GM11168 (cell line): Measurements from ENCODE around the gene NDST4.
"Not testable (repeated sequence)": the region's sequence is repeated elsewhere in the genome, so short reads cannot be mapped to it uniquely, and the experiment has no call there.

ENCODE experiments used
- in situ Hi-C: fragments of 300-500 bp; cut with MboI; formaldehyde crosslinking; loops from one replicate; pipeline ENCODE4 v1.12.0; 2022; ENCODE audit warnings: low sequenced_read_pairs; ENCODE audit not compliant: unreplicated experiment

The NDST4 gene

DNA sequence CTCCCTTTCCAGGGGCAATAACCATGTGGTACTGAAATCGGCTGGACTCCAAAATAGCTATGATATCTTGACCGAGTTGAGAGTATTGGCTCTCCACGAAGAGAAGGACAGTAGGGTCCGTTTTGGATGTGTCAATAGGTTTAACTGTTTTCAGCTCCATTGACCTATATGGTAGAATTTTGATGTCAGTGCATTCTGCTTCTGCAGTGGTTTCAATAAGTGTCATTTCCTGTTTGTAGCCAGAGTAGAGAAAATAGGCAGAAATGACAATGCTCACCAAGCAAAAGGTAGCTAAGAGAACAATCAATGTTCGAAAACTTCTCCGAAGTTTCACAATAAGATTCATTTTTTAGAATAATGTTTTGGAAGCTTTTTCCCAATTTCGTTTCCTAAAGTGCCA lies 36.7 kb downstream of the NDST4 start:
- in situ Hi-C loops = loop anchor here (25.0 kb wide), 1 partner anchor 786 kb away; no protein-coding TSS in a partner anchor

DNA sequence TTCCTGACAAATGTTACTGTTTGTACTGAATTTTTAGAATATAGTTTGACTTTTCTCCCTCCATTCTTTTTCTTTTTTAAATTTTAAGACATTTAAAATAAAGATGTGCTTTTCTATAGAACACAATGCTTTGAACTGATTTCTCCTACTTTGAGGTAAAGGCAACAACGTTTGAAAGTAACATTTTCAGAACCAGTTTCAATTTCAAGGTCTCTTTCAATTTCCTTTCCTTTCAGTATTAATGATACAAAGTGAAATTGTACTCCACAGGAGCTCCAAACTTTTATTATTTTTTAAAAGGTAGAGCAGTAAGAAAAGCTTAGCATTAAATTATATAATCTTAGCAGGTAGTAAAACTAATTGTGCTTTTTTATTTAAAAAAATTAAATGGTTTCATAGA lies 54.9 kb downstream of the NDST4 start:
- in situ Hi-C loops = no loop called here

- in situ Hi-C loops = no loop called here
Observed at GRCh38 chr4:115054836-115055235, 58.6 kb downstream of the NDST4 start.

DNA sequence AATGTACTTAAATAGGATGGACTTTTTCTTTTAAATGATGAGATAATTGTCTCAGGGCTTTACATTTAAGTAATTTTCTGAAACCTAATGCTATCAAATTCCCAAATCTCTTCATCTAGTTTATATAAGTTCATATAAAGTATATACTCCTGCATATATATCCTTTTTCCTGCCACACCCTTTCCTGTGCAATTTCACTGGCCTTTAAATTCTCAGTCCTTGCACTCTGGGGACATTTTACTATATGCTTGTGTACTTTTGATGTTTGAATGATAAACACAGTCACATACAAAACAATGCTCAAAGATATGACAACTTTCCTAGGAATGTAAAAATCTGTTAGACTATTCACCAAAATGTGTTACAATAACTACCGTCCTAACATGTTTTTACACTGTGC lies 60.1 kb downstream of the NDST4 start:
- in situ Hi-C loops = no loop called here

- in situ Hi-C loops = no loop called here
Observed at GRCh38 chr4:115042496-115042895, 70.9 kb downstream of the NDST4 start.

GRCh38 chr4:115030281-115030680 lies 83.1 kb downstream of the NDST4 start:
- in situ Hi-C loops = no loop called here

GRCh38 chr4:115028682-115029410 lies 84.6 kb downstream of the NDST4 start:
- in situ Hi-C loops = no loop called here

DNA sequence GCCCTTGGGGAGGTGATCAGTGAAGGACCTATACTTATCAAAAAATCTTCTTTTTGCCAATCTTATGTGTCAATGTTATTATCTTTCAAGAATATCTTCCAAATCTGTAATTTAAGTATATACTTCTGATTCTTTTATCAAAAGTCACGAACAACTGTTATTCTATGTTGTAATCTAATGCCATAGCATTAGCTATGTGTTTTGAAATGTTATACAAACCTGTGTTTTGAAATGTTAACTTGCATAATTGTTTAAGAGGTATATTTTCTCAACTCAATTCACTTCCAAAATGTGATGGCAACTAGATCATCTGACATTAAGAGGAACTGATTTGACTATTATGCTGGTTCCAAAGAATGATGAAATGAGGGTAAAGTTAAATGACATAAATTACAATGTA lies 113.5 kb downstream of the NDST4 start:
- in situ Hi-C loops = no loop called here

GRCh38 chr4:114998316-114998715 lies 115.1 kb downstream of the NDST4 start:
- in situ Hi-C loops = no loop called here

- in situ Hi-C loops = no loop called here
Observed at GRCh38 chr4:114997576-114998247, 115.7 kb downstream of the NDST4 start.

- in situ Hi-C loops = no loop called here
Observed at GRCh38 chr4:114986133-114986532, 127.3 kb downstream of the NDST4 start.

DNA sequence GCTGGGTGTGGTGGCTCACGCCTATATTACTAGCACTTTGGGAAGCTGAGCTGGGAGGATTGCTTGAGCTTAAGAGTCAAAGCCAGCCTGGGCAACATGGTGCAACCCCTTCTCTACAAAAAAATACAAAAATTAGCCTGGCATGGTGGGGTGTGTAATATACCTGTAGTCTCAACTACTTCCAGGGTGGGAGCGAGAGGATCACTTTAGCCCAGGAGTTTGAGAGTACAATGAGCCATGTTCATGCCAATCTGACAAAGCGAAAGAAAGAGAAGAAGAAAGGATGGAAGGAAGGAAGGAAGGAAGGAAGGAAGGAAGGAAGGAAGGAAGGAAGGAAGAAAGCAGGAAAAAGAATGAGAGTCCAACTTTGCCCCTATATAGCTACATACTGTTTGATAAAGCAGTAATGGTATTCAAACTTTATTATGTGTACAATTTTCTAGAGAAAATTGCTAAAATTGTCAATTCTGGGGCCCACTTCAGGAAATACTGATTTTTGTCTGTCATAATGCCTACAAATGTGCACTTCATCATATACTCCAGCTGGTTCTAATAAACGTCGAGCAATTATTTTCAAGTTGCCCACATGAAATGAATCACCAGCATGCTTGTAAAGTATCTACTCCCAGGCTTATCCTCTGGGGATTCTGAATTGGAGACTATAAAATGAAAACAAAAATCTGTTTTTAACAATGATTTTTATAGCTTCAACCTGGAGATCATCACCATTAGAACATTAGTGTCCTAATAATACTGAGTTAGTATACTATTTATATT lies 132.3 kb downstream of the NDST4 start:
- in situ Hi-C loops = no loop called here

DNA sequence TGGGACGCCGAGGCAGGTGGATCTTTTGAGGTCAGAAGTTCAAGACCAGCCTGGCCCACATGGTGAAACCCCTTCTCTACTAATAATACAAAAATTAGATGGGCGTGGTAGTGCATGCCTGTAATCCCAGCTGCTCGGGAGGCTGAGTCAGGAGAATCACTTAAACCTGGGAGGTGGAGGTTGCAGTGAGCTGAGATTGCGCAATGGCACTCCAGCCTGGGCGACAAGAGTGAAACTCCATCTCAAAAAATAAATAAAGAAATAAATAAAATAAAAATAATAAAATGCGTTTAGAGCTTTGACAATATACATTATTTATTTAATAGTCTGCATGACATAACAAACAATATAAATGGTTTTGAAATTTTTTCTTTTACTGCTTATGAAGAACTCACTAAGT lies 133.0 kb downstream of the NDST4 start:
- in situ Hi-C loops = not testable (repeated sequence)

DNA sequence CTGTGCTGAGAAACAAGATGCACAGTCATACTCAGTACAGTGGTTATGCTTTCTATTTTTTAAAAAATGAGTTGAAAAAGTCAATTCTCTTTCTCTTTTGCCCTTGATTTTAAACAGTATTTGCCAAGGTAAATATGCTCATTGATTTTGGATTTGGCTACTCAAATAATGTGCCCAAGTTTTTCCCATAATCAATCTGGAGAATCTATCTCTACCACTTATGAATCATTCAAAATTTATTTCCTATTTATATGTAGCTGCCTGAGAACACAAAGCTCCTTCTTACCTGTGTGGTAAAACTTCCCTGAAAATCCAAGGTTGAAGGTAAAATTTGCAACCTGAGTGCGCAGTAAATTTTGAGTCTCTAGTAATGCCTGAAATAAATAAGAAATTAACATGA lies 136.5 kb downstream of the NDST4 start:
- in situ Hi-C loops = no loop called here

DNA sequence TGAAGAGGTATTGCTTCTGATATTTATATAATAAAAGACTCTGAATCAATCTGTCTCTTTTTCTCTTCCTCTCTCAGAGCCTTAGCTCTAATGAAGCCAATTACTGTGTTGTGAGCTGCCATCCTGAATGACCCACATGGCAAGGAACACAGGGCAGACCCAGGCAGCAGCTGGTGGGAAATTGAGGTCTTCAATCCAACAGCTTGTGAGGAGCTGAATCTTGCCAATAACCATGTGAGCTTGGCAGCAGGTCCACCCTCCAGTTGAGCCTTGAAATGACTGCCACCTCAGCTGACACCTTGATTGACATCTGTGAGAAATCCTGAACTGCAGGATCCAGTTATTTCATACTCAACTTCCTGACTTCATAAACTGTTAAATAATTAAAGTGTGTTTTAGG lies 149.4 kb downstream of the NDST4 start:
- in situ Hi-C loops = no loop called here

GRCh38 chr4:114945616-114946015 lies 167.8 kb downstream of the NDST4 start:
- in situ Hi-C loops = no loop called here

DNA sequence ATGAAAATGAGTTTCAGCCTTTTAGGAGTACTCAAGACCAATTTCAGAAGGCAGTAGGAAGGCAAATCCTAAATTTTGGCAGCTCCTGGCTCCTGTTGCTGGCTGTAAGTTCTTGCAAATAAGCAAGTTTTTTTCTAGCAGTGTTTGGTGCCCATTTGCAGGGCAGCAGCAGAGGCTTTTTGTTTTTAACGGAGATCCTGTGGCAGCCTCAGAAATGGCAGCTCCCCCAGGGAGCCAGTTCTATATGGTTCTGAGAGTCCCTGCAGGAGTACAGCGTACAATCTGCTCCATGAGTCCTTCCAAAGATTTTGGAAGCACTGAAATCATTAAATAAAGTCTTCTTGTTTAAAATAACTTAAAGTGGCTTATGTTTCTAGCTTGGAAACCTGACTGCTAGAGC lies 171.9 kb downstream of the NDST4 start:
- in situ Hi-C loops = no loop called here

GRCh38 chr4:114927881-114928280 lies 185.5 kb downstream of the NDST4 start:
- in situ Hi-C loops = no loop called here

DNA sequence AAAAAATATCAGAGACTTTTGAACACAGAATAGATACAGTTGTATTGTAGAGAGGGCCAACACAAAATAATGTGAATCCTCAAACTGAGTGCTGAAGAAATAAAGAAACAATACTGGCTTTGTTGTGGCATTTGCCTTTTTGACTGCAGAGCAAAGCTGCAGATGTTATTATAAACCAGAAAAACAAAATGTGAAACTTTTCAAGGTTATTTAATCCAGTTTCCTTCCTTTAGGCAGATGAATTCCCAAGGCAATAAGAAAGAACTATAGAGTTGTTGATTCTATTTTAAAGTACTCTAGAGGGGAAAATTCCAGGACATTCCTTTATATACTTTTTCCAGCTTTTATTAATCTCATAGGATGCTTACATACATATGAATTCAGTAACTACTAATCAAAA lies 186.8 kb downstream of the NDST4 start:
- in situ Hi-C loops = no loop called here

GRCh38 chr4:114924311-114924710 lies 189.1 kb downstream of the NDST4 start:
- in situ Hi-C loops = no loop called here

- in situ Hi-C loops = no loop called here
Observed at GRCh38 chr4:114922592-114922933, 190.9 kb downstream of the NDST4 start.
